GM19099 (cell line): ENCODE results near the gene KIF16B.

Source experiments
- POLR2A ChIP-seq: IDR thresholded peaks from 3 replicates; pipeline ENCODE4 v1.6.1; 2011; ENCODE audit warnings: low read depth; ENCODE audit not compliant: insufficient read length; ENCODE audit errors: extremely low read depth

KIF16B gene

GRCh38 chr20:16574656-16575355 lies 1.6 kb upstream of the KIF16B start:
- TF ChIP-seq POLR2A = peak; percentile 32

- TF ChIP-seq POLR2A = no peak
Measured at GRCh38 chr20:16571333-16571732, 1.9 kb downstream of the KIF16B start.

GRCh38 chr20:16569246-16570153 lies 3.7 kb downstream of the KIF16B start:
- TF ChIP-seq POLR2A = no peak

- no peak for TF ChIP-seq POLR2A
Measured at GRCh38 chr20:16566080-16566479, 7.2 kb downstream of the KIF16B start.

- TF ChIP-seq POLR2A = no peak
Measured at GRCh38 chr20:16563066-16563806, 10.0 kb downstream of the KIF16B start.

- no peak for TF ChIP-seq POLR2A
Measured at GRCh38 chr20:16562259-16562658, 11.0 kb downstream of the KIF16B start.

- TF ChIP-seq POLR2A = no peak
Measured at GRCh38 chr20:16560661-16561060, 12.6 kb downstream of the KIF16B start.

GRCh38 chr20:16560216-16560615 lies 13.0 kb downstream of the KIF16B start:
- TF ChIP-seq POLR2A = no peak

- no peak for TF ChIP-seq POLR2A
Measured at GRCh38 chr20:16556301-16556700, 16.9 kb downstream of the KIF16B start.

GRCh38 chr20:16555754-16556153 lies 17.5 kb downstream of the KIF16B start:
- TF ChIP-seq POLR2A = no peak

- no peak for TF ChIP-seq POLR2A
Measured at GRCh38 chr20:16554766-16555543, 18.3 kb downstream of the KIF16B start.

GRCh38 chr20:16553684-16554083 lies 19.6 kb downstream of the KIF16B start:
- no peak for TF ChIP-seq POLR2A

GRCh38 chr20:16553101-16553500 lies 20.1 kb downstream of the KIF16B start:
- no peak for TF ChIP-seq POLR2A

GRCh38 chr20:16552015-16552414 lies 21.2 kb downstream of the KIF16B start:
- no peak for TF ChIP-seq POLR2A

- TF ChIP-seq POLR2A = no peak
Measured at GRCh38 chr20:16551607-16552006, 21.6 kb downstream of the KIF16B start.
